GM18508 (cell line): ENCODE measurements around the gene MAP2K4.

Source experiments
- ATAC-seq: cut with Tn5 transposase; IDR thresholded peaks from one replicate; pipeline ENCODE4 v1.9.1; 2021; ENCODE audit warnings: moderate number of reproducible peaks; ENCODE audit not compliant: insufficient read depth, unreplicated experiment

The MAP2K4 gene

GRCh38 chr17:12085076-12085949 lies 64.6 kb downstream of the MAP2K4 start:
- no peak for ATAC-seq

GRCh38 chr17:12088035-12088434 lies 67.4 kb downstream of the MAP2K4 start:
- no peak for ATAC-seq

- no peak for ATAC-seq
Observed at GRCh38 chr17:12089809-12090384, 69.2 kb downstream of the MAP2K4 start.

GRCh38 chr17:12094336-12094735 lies 73.7 kb downstream of the MAP2K4 start:
- ATAC-seq, result no peak

GRCh38 chr17:12095522-12095921 lies 74.8 kb downstream of the MAP2K4 start:
- ATAC-seq, result no peak

GRCh38 chr17:12097326-12097725 lies 76.6 kb downstream of the MAP2K4 start:
- no peak for ATAC-seq

GRCh38 chr17:12098568-12098967 lies 77.9 kb downstream of the MAP2K4 start:
- peak; percentile 84 for ATAC-seq

GRCh38 chr17:12099412-12099811 lies 78.7 kb downstream of the MAP2K4 start:
- ATAC-seq, result no peak

GRCh38 chr17:12104831-12105230 lies 84.2 kb downstream of the MAP2K4 start:
- no peak for ATAC-seq

- ATAC-seq, result no peak
Observed at GRCh38 chr17:12107905-12108304, 87.2 kb downstream of the MAP2K4 start.

- no peak for ATAC-seq
Observed at GRCh38 chr17:12110906-12111305, 90.2 kb downstream of the MAP2K4 start.

- ATAC-seq, result no peak
Observed at GRCh38 chr17:12113156-12113555, 92.5 kb downstream of the MAP2K4 start.

- no peak for ATAC-seq
Observed at GRCh38 chr17:12114686-12115418, 94.2 kb downstream of the MAP2K4 start.

- ATAC-seq, result no peak
Observed at GRCh38 chr17:12116143-12116542, 95.5 kb downstream of the MAP2K4 start.

- ATAC-seq, result no peak
Observed at GRCh38 chr17:12118617-12119016, 97.9 kb downstream of the MAP2K4 start.

GRCh38 chr17:12122075-12122474 lies 101.4 kb downstream of the MAP2K4 start:
- no peak for ATAC-seq

- ATAC-seq, result no peak
Observed at GRCh38 chr17:12127177-12127576, 106.5 kb downstream of the MAP2K4 start.

- no peak for ATAC-seq
Observed at GRCh38 chr17:12127667-12128066, 107.0 kb downstream of the MAP2K4 start.

GRCh38 chr17:12128946-12129345 lies 108.3 kb downstream of the MAP2K4 start:
- ATAC-seq, result no peak

- no peak for ATAC-seq
Observed at GRCh38 chr17:12133183-12133582, 112.5 kb downstream of the MAP2K4 start.

- no peak for ATAC-seq
Observed at GRCh38 chr17:12134101-12134500, 113.4 kb downstream of the MAP2K4 start.
